ENCODE results near the gene RFX2. TPM values are rescaled to one million over a fixed set of nuclear protein-coding genes. Genes with fewer than 3 reads are reported as not detected.
"Not testable (repeated sequence)": the region's sequence is repeated elsewhere in the genome, so short reads cannot be mapped to it uniquely, and the experiment has no call there.

The RFX2 gene
- total RNA-seq, 1 donor: 6.5 TPM

- DNase-seq (ENCODE audit: low read depth): peak; percentile 53
- peak overlapping the region; percentile 65 for H3K4me3 ChIP-seq (ENCODE audit: low read depth, low read length)
- TF ChIP-seq CTCF (IDR thresholded peaks at IDR 0.05; ENCODE audit: insufficient read depth, low read depth, low read length): no peak
Observed at GRCh38 chr19:6108721-6109633, 1.3 kb downstream of the RFX2 start.

GRCh38 chr19:6106643-6107294 is 3.5 kb downstream of the RFX2 start:
- H3K4me3 ChIP-seq (ENCODE audit: low read depth, low read length); DNase-seq (ENCODE audit: low read depth): not testable (repeated sequence)

- H3K4me3 ChIP-seq (ENCODE audit: low read depth, low read length): no peak overlapping the region
- no peak for DNase-seq (ENCODE audit: low read depth)
- no peak for TF ChIP-seq CTCF (IDR thresholded peaks at IDR 0.05; ENCODE audit: insufficient read depth, low read depth, low read length)
Observed at GRCh38 chr19:6105444-6105843, 4.9 kb downstream of the RFX2 start.

GRCh38 chr19:6103894-6104293 is 6.4 kb downstream of the RFX2 start:
- DNase-seq (ENCODE audit: low read depth): no peak
- no peak overlapping the region for H3K4me3 ChIP-seq (ENCODE audit: low read depth, low read length)
- no peak for TF ChIP-seq CTCF (IDR thresholded peaks at IDR 0.05; ENCODE audit: insufficient read depth, low read depth, low read length)

- no peak overlapping the region for H3K4me3 ChIP-seq (ENCODE audit: low read depth, low read length)
- TF ChIP-seq CTCF (IDR thresholded peaks at IDR 0.05; ENCODE audit: insufficient read depth, low read depth, low read length): no peak
- peak; percentile 41 for DNase-seq (ENCODE audit: low read depth)
Observed at GRCh38 chr19:6103217-6103644, 7.1 kb downstream of the RFX2 start.

- H3K4me3 ChIP-seq (ENCODE audit: low read depth, low read length): no peak overlapping the region
- TF ChIP-seq CTCF (IDR thresholded peaks at IDR 0.05; ENCODE audit: insufficient read depth, low read depth, low read length): no peak
- no peak for DNase-seq (ENCODE audit: low read depth)
Observed at GRCh38 chr19:6101991-6102390, 8.3 kb downstream of the RFX2 start.

GRCh38 chr19:6101291-6101825 is 8.9 kb downstream of the RFX2 start:
- TF ChIP-seq CTCF (IDR thresholded peaks at IDR 0.05; ENCODE audit: insufficient read depth, low read depth, low read length): no peak
- DNase-seq (ENCODE audit: low read depth): no peak

More at GRCh38 chr19:6101291-6101825, 8.9 kb downstream of the RFX2 start:
- no peak overlapping the region for H3K4me3 ChIP-seq (ENCODE audit: low read depth, low read length)
